HG02610 (cell line): ENCODE measurements around the gene FASTKD2.

Experiments
- ATAC-seq: cut with Tn5 transposase; IDR thresholded peaks from one replicate; pipeline ENCODE4 v1.9.1; 2021; ENCODE audit warnings: mild to moderate bottlenecking, moderate library complexity; ENCODE audit not compliant: unreplicated experiment

The FASTKD2 gene

DNA sequence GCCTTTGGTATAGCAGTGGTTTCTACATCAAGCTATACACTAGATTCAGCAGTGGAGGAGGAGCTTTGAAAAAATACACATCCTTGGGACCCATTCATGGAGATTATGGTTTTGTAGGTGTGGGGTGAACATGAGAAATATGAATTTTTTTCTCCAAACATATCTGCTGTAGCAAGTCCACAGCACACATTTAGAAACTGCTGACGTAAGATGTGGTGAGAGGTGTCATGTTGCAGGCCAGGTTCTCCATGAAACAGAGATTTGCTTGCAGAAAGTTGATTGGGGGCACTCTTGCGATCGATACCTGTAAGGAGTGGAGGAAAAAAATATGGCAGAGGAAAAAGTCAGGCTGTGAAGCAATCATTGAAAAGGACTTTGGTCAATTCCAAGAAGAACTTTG lies 67.9 kb downstream of the FASTKD2 start:
- ATAC-seq, result no peak

DNA sequence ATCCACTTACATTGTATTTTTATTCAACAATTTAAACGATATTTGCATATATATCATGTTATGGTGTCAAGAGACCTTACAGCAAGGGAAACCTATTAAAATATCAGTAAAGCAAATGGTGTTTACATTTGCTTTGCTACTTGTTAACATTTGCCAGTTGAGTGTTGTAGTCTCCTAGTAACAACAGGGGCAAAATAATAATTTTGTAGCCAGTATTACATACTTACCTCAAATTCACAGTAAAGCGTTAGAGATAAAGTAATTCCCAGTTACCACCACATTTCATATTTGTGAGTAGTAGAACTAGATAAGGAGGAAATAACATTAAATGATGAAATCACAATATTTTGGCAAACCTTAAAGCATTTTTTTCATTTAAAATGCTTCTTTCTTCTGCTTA lies 71.3 kb downstream of the FASTKD2 start:
- no peak for ATAC-seq

DNA sequence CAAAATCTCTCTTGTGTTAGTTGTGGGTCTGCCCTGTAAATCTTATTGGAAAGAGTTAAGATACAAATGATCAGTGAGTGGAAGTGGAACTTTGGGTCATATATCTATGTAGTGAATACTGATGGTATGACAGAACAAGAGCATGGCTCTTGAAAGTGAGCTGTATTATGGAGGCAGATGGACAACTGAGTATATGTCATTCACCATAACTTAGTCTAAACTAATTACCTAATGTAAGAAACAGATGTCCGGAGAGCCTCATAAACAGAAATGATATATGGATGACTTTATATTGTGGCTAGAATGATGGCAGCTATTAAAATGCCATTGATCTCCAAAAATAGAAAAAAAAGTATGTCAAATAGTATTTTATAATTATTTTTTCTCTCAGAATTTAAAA lies 72.4 kb downstream of the FASTKD2 start:
- ATAC-seq, result no peak

DNA sequence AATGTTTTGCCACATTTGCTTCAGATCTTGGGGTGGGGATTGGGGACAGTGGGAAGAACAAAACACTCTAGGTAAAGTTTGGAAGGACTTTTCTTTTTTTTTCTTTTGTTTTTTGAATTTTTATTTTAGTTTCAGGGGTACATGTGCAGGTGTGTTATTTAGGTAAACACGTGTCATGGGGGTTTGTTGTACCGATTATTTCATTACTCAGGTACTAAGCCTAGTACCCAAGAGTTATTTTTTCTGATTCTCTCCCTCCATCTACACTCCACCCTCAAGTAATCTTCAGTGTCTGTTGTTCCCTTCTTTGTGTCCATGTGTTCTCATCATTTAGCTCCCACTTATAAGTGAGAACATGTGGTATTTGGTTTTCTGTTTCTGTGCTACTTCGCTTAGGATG lies 73.3 kb downstream of the FASTKD2 start:
- ATAC-seq, result no peak

DNA sequence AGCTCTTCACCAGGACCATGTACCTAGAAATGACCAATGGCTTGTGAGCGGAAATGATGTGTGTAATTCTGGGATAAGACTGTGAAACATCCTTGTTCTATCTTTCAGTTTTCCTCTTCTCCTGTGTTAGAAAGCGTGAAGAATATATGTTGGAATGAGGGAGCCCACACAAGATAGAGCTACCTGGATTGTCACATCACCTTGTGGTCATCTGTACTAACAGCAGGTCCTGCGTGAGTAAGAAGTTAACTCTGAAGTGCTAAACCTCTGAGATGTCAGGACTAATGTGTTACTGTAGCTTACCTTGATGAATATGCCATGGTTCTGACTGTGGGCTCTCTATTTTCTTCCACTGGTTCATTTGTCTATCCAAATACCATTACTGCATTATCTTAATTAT lies 75.6 kb downstream of the FASTKD2 start:
- ATAC-seq, result no peak
